A549 (cell line): ENCODE results near the gene NGF. TPM values are rescaled to one million over a fixed set of nuclear protein-coding genes. Genes with fewer than 3 reads are reported as not detected.

Experiments
- ATAC-seq, 2 experiments: fragments of 200-7000 bp in 1 of 2; fragments of >200 bp in 1 of 2; cut with Nextera tagmentation in 1 of 2; cut with Tn5 transposase in 1 of 2; 3 replicates each; pipeline versions ENCODE4 v1.8.0 to v1.9.1; 2018 to 2020; ENCODE audit warnings: mild to moderate bottlenecking in 1 of 2, moderate library complexity in 1 of 2
- CTCF ChIA-PET: fragments of 300-600 bp; sonication (Branson Sonifier 250); formaldehyde crosslinking; extraction: SDS; loops from one replicate; lab custom pipeline; 2021; ENCODE audit warnings: antibody characterized with exemption, inconsistent platforms; lab: Yijun Ruan, JAX
- POLR2A ChIA-PET: fragments of 350-600 bp; formaldehyde crosslinking; extraction: SDS; loops from one replicate; lab custom pipeline; 2021; ENCODE audit warnings: antibody characterized with exemption, inconsistent platforms; lab: Yijun Ruan, JAX
- DNase-seq, 2 experiments: peaks; one replicate each; pipeline versions ENCODE4 v3.0.0 to v3.0.0-alpha.2; 2011 to 2016; ENCODE audit warnings: low read depth in 1 of 2, low spot score in 1 of 2
- FAIRE-seq: peaks from 2 replicates; lab custom pipeline; 2011; peaks lifted over from hg19 to GRCh38; lab: Jason Lieb, UNC
- H3K27ac ChIP-seq, 2 experiments: fragments of >200 bp; sonication (Bioruptor Twin); formaldehyde crosslinking; 3 replicates each; pipeline ENCODE4 v1.5.1; 2016 to 2017
- H3K4me1 ChIP-seq: fragments of >200 bp; sonication (Bioruptor Twin); formaldehyde crosslinking; 3 replicates; pipeline ENCODE4 v1.6.1; 2016
- H3K4me2 ChIP-seq: fragments of >200 bp; sonication (Bioruptor Twin); formaldehyde crosslinking; 3 replicates; pipeline ENCODE4 v1.6.1; 2016
- H3K4me3 ChIP-seq: fragments of >200 bp; sonication (Bioruptor Twin); formaldehyde crosslinking; 3 replicates; pipeline ENCODE4 v1.5.1; 2016
- H3K9me3 ChIP-seq: fragments of >200 bp; sonication (Bioruptor Twin); formaldehyde crosslinking; 3 replicates; pipeline ENCODE4 v1.6.1; 2016
- ATOH8 ChIP-seq: fragments of 250-450 bp; sonication (Bioruptor Pico); IDR thresholded peaks from 2 replicates; pipeline ENCODE4 v1.5.0; 2020; ENCODE audit warnings: low read depth, mild to moderate bottlenecking, moderate library complexity
- BHLHE40 ChIP-seq: IDR thresholded peaks from 2 replicates; pipeline ENCODE4 v1.6.1; 2012; ENCODE audit warnings: low read depth, low read length, inconsistent platforms
- CBX2 ChIP-seq: fragments of 200-600 bp; sonication (generic); IDR thresholded peaks from 2 replicates; pipeline ENCODE4 v1.6.1; 2016; ENCODE audit warnings: low read depth, mild to moderate bottlenecking, borderline replicate concordance
- CBX8 ChIP-seq: fragments of 200-600 bp; sonication (generic); IDR thresholded peaks from 2 replicates; pipeline ENCODE4 v1.6.1; 2016
- CHD2 ChIP-seq: fragments of 150-350 bp; IDR thresholded peaks from 2 replicates; pipeline ENCODE4 v1.6.1; 2014; ENCODE audit warnings: low read length; ENCODE audit not compliant: partially characterized antibody
- CTCF ChIP-seq: fragments of >200 bp; sonication (Bioruptor Twin); formaldehyde crosslinking; IDR thresholded peaks from 3 replicates; pipeline ENCODE4 v1.5.1; 2016
- EHMT2 ChIP-seq: fragments of 200-600 bp; sonication (generic); IDR thresholded peaks from 2 replicates; pipeline ENCODE4 v1.6.1; 2016; ENCODE audit warnings: antibody characterized with exemption, low read depth, mild to moderate bottlenecking, moderate library complexity
- ELK1 ChIP-seq: fragments of 150-350 bp; IDR thresholded peaks from 2 replicates; pipeline ENCODE4 v1.6.1; 2014; ENCODE audit warnings: low read depth, mild to moderate bottlenecking, low read length
- ESRRA ChIP-seq: fragments of 150-350 bp; IDR thresholded peaks from 2 replicates; pipeline ENCODE4 v1.6.1; 2014; ENCODE audit warnings: mild to moderate bottlenecking, low read length, borderline replicate concordance
- FOSL2 ChIP-seq, 2 experiments: fragments of 450-650 bp in 1 of 2; fragments of >200 bp in 1 of 2; sonication (Bioruptor Twin) in 1 of 2; formaldehyde crosslinking; IDR thresholded peaks; 2 replicates each; pipeline versions ENCODE4 v1.5.0 to v1.6.1; 2016 to 2020; ENCODE audit warnings: mild to moderate bottlenecking in 1 of 2, moderate library complexity in 1 of 2
- GATA3 ChIP-seq: IDR thresholded peaks from 2 replicates; pipeline ENCODE4 v1.6.1; 2012; ENCODE audit warnings: borderline replicate concordance
- HDAC2 ChIP-seq: fragments of 200-600 bp; sonication (generic); IDR thresholded peaks from 2 replicates; pipeline ENCODE4 v1.6.1; 2016
- HEYL ChIP-seq: fragments of 250-450 bp; sonication (Bioruptor Pico); IDR thresholded peaks from 2 replicates; pipeline ENCODE4 v1.8.0; 2021; ENCODE audit warnings: mild to moderate bottlenecking, moderate library complexity
- HOXB13 ChIP-seq: fragments of 250-450 bp; sonication (Bioruptor Pico); IDR thresholded peaks from 2 replicates; pipeline ENCODE4 v1.5.0; 2020; ENCODE audit warnings: low read depth, mild to moderate bottlenecking, moderate library complexity
- HOXB5 ChIP-seq: fragments of 250-450 bp; sonication (Bioruptor Pico); IDR thresholded peaks from 2 replicates; pipeline ENCODE4 v1.5.0; 2020; ENCODE audit warnings: mild to moderate bottlenecking, moderate library complexity
- JUNB ChIP-seq: fragments of >200 bp; sonication (Bioruptor Twin); formaldehyde crosslinking; IDR thresholded peaks from 2 replicates; pipeline ENCODE4 v1.6.1; 2016
- KDM1A ChIP-seq: fragments of 200-600 bp; sonication (generic); IDR thresholded peaks from 2 replicates; pipeline ENCODE4 v1.6.1; 2016; ENCODE audit warnings: low read depth, mild to moderate bottlenecking
- MAFK ChIP-seq: fragments of 450-650 bp; IDR thresholded peaks from 2 replicates; pipeline ENCODE4 v1.6.1; 2014; ENCODE audit not compliant: partially characterized antibody
- NPAS2 ChIP-seq: fragments of 250-450 bp; sonication (Bioruptor Pico); IDR thresholded peaks from 2 replicates; pipeline ENCODE4 v1.8.0; 2022; ENCODE audit warnings: mild to moderate bottlenecking, moderate library complexity, borderline replicate concordance
- POLR2AphosphoS2 ChIP-seq: conservative IDR thresholded peaks from 2 replicates; pipeline ENCODE4 v1.6.1; 2012; ENCODE audit warnings: low read length, improper control_type of control experiment, inconsistent platforms
- RARB ChIP-seq: fragments of 250-450 bp; sonication (Bioruptor Pico); IDR thresholded peaks from 2 replicates; pipeline ENCODE4 v1.8.0; 2021; ENCODE audit warnings: mild to moderate bottlenecking, moderate library complexity
- SMC3 ChIP-seq: fragments of >200 bp; sonication (Bioruptor Twin); formaldehyde crosslinking; IDR thresholded peaks from 3 replicates; pipeline ENCODE4 v1.6.1; 2018; ENCODE audit warnings: inconsistent platforms
- TFCP2L1 ChIP-seq: fragments of 250-450 bp; sonication (Bioruptor Pico); IDR thresholded peaks from 2 replicates; pipeline ENCODE4 v1.5.0; 2021; ENCODE audit warnings: mild to moderate bottlenecking
- TP53 ChIP-seq: fragments of 250-450 bp; sonication (Bioruptor Pico); IDR thresholded peaks from 2 replicates; pipeline ENCODE4 v1.5.0; 2021; ENCODE audit warnings: mild to moderate bottlenecking, moderate library complexity
- ZC3H11A ChIP-seq: fragments of 450-650 bp; IDR thresholded peaks from 2 replicates; pipeline ENCODE4 v1.6.1; 2014; ENCODE audit warnings: antibody characterized with exemption, mild to moderate bottlenecking
- WGBS: methylation state at CpG from one replicate; pipeline ENCODE4 v1.1.6; 2017; ENCODE audit errors: missing lambda C conversion rate; 5-methylcytosine and 5-hydroxymethylcytosine counted together
- polyA plus RNA-seq, 4 experiments: library from polyadenylated mRNA; depleted of rRNA in 3 of 4; stranded (reverse); fragments of >200 nt; fragmentation: RNase III in 1 of 4; extraction: RNeasy Plus Mini Kit Qiagen cat#74134 plus additional on column Dnase treatment in 1 of 4; gene quantifications; 2 replicates in 3 of 4; 3 replicates in 1 of 4; pipeline ENCODE4 v1.2.3, GENCODE V29; 2011 to 2017

The NGF gene
- polyA plus RNA-seq, 2 of the 4 experiments (the other 2 are of a cell fraction) = 0.71 to 1.6 TPM

- Histone ChIP-seq H3K4me2 (no peak overlapping the region), H3K27ac (no peak overlapping the region), H3K4me3 (no peak overlapping the region), H3K9me3 (no peaks in the 10 kb centered on the region), H3K4me1 (no peaks in the 10 kb centered on the region)
- WGBS = 98% methylated on average over 3 of the region's 3 CpGs
- DNase-seq (no peak), FAIRE-seq (no peak), ATAC-seq (no peak)
- ChIA-PET POLR2A (no interaction called here), CTCF (interaction anchor here (1.0 to 2.9 kb wide), 2 partner anchors 44 to 155 kb away, joined by 3 to 10 read pairs; partner anchors contain the start of gene NGF)
- TF ChIP-seq MAFK (no peak), GATA3 (no peak), RARB (no peak), KDM1A (no peak), CHD2 (no peak), FOSL2 (IDR thresholded peaks at IDR 0.05) (no peak), FOSL2 (CRISPR knock-in tag; IDR thresholded peaks at IDR 0.05) (no peak), ESRRA (no peak), CTCF (no peak), SMC3 (no peak), CBX2 (no peak), ZC3H11A (no peak), TP53 (CRISPR knock-in tag) (no peak), NPAS2 (no peak)
Observed at GRCh38 chr1:115293899-115294298, 44.1 kb downstream of the NGF start.

GRCh38 chr1:115293006-115293405 is 45.0 kb downstream of the NGF start:
- no peak for FAIRE-seq
- no peak for ATAC-seq
- H3K9me3 ChIP-seq = no peaks in the 10 kb centered on the region
- no peak for DNase-seq
- TF ChIP-seq HOXB5 (CRISPR knock-in tag) = no peak
- no peak for TF ChIP-seq BHLHE40
- TF ChIP-seq CBX8 = no peak
- TF ChIP-seq CHD2 = no peak
- no peak for TF ChIP-seq HEYL
- TF ChIP-seq HDAC2 = no peak
- no peak for TF ChIP-seq TFCP2L1 (CRISPR knock-in tag)
- TF ChIP-seq FOSL2 (IDR thresholded peaks at IDR 0.05) = no peak
- TF ChIP-seq FOSL2 (CRISPR knock-in tag; IDR thresholded peaks at IDR 0.05) = no peak
- TF ChIP-seq HOXB13 (CRISPR knock-in tag) = no peak
- no peak for TF ChIP-seq ATOH8 (CRISPR knock-in tag)
- TF ChIP-seq JUNB = no peak
- TF ChIP-seq POLR2AphosphoS2 = no peak
- TF ChIP-seq EHMT2 = no peak
- no peak overlapping the region for H3K27ac ChIP-seq
- H3K4me1 ChIP-seq = no peaks in the 10 kb centered on the region
- no peak overlapping the region for H3K4me2 ChIP-seq
- ChIA-PET POLR2A (no interaction called here), CTCF (interaction anchor here (1.0 to 2.9 kb wide), 2 partner anchors 154 to 302 kb away, joined by 3 to 10 read pairs; no protein-coding TSS in a partner anchor)
- WGBS = 81% methylated on average over 5 of the region's 5 CpGs
- no peak overlapping the region for H3K4me3 ChIP-seq

GRCh38 chr1:115291741-115292140 is 46.3 kb downstream of the NGF start:
- ATAC-seq (no peak), DNase-seq (no peak), FAIRE-seq (no peak)
- no peaks in the 10 kb centered on the region for H3K4me1 ChIP-seq
- POLR2A ChIA-PET = no interaction called here
- 78% methylated on average over 5 of the region's 5 CpGs for WGBS
- no peaks in the 10 kb centered on the region for H3K9me3 ChIP-seq
- H3K4me2 ChIP-seq = no peak overlapping the region
- CTCF ChIA-PET = interaction anchor here (2.9 kb wide), 1 partner anchor 153 kb away, joined by 10 read pairs; no protein-coding TSS in a partner anchor
- no peak overlapping the region for H3K4me3 ChIP-seq
- H3K27ac ChIP-seq = no peak overlapping the region
- TF ChIP-seq ELK1 (no peak), CTCF (no peak), HOXB5 (CRISPR knock-in tag) (no peak)
